H1 (cell line): Measurements from ENCODE around the gene NRXN3. TPM values are rescaled to one million over a fixed set of nuclear protein-coding genes. Genes with fewer than 3 reads are reported as not detected.
"Not testable (repeated sequence)": the region's sequence is repeated elsewhere in the genome, so short reads cannot be mapped to it uniquely, and the experiment has no call there.

Experiments used
- CTCF ChIA-PET: fragments of 300-600 bp; sonication (Branson Sonifier 250); formaldehyde crosslinking; loops from one replicate; lab custom pipeline; 2021; ENCODE audit not compliant: partially characterized antibody; lab: Charles Lee
- POLR2A ChIA-PET: fragments of 300-600 bp; sonication (Branson Sonifier 250); formaldehyde crosslinking; loops from one replicate; lab custom pipeline; 2021; ENCODE audit warnings: inconsistent platforms; ENCODE audit not compliant: partially characterized antibody; lab: Charles Lee
- DNase-seq, 2 experiments: peaks; one replicate each; pipeline versions ENCODE4 v3.0.0 to v3.0.0-alpha.2; 2010 to 2022; ENCODE audit warnings: low spot score in 2 of 2, low read depth in 1 of 2, mixed read lengths in 1 of 2
- FAIRE-seq: peaks from 2 replicates; lab custom pipeline; 2011; peaks lifted over from hg19 to GRCh38; lab: Jason Lieb, UNC
- H2AFZ ChIP-seq: 2 replicates; pipeline ENCODE4 v1.8.1; 2012; ENCODE audit warnings: low read length, inconsistent platforms
- H2AK5ac ChIP-seq: 2 replicates; pipeline ENCODE4 v1.6.1; 2013; ENCODE audit warnings: low read depth, low read length
- H2BK120ac ChIP-seq: replicated peaks from 2 replicates; pipeline ENCODE3; 2013; ENCODE audit warnings: low read depth, low read length, inconsistent platforms
- H2BK12ac ChIP-seq: 2 replicates; pipeline ENCODE4 v1.6.1; 2013; ENCODE audit warnings: low read depth, low read length
- H2BK15ac ChIP-seq: 2 replicates; pipeline ENCODE4 v1.6.1; 2013; ENCODE audit warnings: low read length
- H2BK20ac ChIP-seq: 2 replicates; pipeline ENCODE4 v1.6.1; 2013; ENCODE audit warnings: low read length
- H2BK5ac ChIP-seq: 2 replicates; pipeline ENCODE4 v1.6.1; 2013; ENCODE audit warnings: low read depth, low read length
- H3K14ac ChIP-seq: 2 replicates; pipeline ENCODE4 v1.6.1; 2013; ENCODE audit warnings: inconsistent platforms; ENCODE audit not compliant: insufficient read length
- H3K18ac ChIP-seq: 2 replicates; pipeline ENCODE4 v1.6.1; 2013; ENCODE audit warnings: low read length; ENCODE audit errors: extremely low read depth
- H3K23ac ChIP-seq: 2 replicates; pipeline ENCODE4 v1.6.1; 2013; ENCODE audit warnings: inconsistent platforms; ENCODE audit not compliant: insufficient read length
- H3K23me2 ChIP-seq: 2 replicates; pipeline ENCODE4 v1.6.1; 2013; ENCODE audit warnings: low read depth, low read length
- H3K27ac ChIP-seq: 2 replicates; pipeline ENCODE4 v1.6.1; 2011; ENCODE audit warnings: low read depth, low read length, inconsistent platforms
- H3K27me3 ChIP-seq, 4 experiments: replicated peaks in 1 of 4; 1 replicate in 1 of 4; 2 replicates in 3 of 4; pipeline versions ENCODE4 v1.6.1 to v1.8.1; 2011 to 2013; ENCODE audit warnings: low read length in 3 of 4, mild to moderate bottlenecking in 3 of 4, inconsistent platforms in 2 of 4, mixed read lengths in 2 of 4, moderate library complexity in 1 of 4; ENCODE audit not compliant: control insufficient read depth in 3 of 4, insufficient read depth in 3 of 4; ENCODE audit errors: extremely low read depth in 1 of 4
- H3K36me3 ChIP-seq, 4 experiments: 2 replicates each; pipeline versions ENCODE4 v1.6.1 to v1.8.1; 2011 to 2013; ENCODE audit warnings: mild to moderate bottlenecking in 4 of 4, low read length in 3 of 4, moderate library complexity in 2 of 4, control low read depth in 1 of 4, inconsistent platforms in 1 of 4; ENCODE audit not compliant: insufficient read depth in 4 of 4, control insufficient read depth in 2 of 4
- H3K4ac ChIP-seq: replicated peaks from 2 replicates; pipeline ENCODE3; 2013; ENCODE audit warnings: low read length, low read depth, mixed read lengths, inconsistent platforms; ENCODE audit not compliant: insufficient read length
- H3K4me1 ChIP-seq, 4 experiments: replicated peaks in 1 of 4; 1 replicate in 1 of 4; 2 replicates in 3 of 4; pipeline versions ENCODE4 v1.6.1 to v1.8.1; 2011 to 2013; ENCODE audit warnings: low read length in 3 of 4, inconsistent platforms in 2 of 4, mixed read lengths in 1 of 4; ENCODE audit not compliant: insufficient read depth in 4 of 4, control insufficient read depth in 3 of 4
- H3K4me2 ChIP-seq, 2 experiments: 2 replicates each; pipeline versions ENCODE4 v1.6.1 to v1.8.1; 2011 to 2013; ENCODE audit warnings: low read depth in 2 of 2, low read length in 2 of 2, control low read depth in 1 of 2, inconsistent platforms in 1 of 2, mild to moderate bottlenecking in 1 of 2; ENCODE audit not compliant: insufficient read depth in 1 of 2
- H3K4me3 ChIP-seq, 4 experiments: fragments of 200-600, 300-600 bp in 1 of 4; sonication (generic), shearing (Covaris generic), sonication (Bioruptor Twin) in 1 of 4; 2 replicates each; pipeline versions ENCODE4 v1.5.1 to v1.8.1; 2011 to 2016; ENCODE audit warnings: low read length in 4 of 4, low read depth in 3 of 4, control low read depth in 2 of 4, inconsistent platforms in 2 of 4, mild to moderate bottlenecking in 2 of 4, mixed read lengths in 1 of 4, moderate library complexity in 1 of 4; ENCODE audit not compliant: insufficient read depth in 2 of 4; ENCODE audit errors: extremely low read depth in 1 of 4
- H3K56ac ChIP-seq: replicated peaks from 2 replicates; pipeline ENCODE3; 2013; ENCODE audit warnings: low read depth, mild to moderate bottlenecking, mixed read lengths, low read length, inconsistent platforms; ENCODE audit not compliant: insufficient read length
- H3K79me1 ChIP-seq: 2 replicates; pipeline ENCODE4 v1.6.1; 2013; ENCODE audit warnings: low read depth, low read length, control low read depth
- H3K79me2 ChIP-seq, 2 experiments: 2 replicates each; pipeline versions ENCODE4 v1.6.1 to v1.8.1; 2012 to 2013; ENCODE audit warnings: low read length in 2 of 2, mild to moderate bottlenecking in 2 of 2, inconsistent platforms in 1 of 2; ENCODE audit not compliant: insufficient read depth in 2 of 2, control insufficient read depth in 1 of 2
- H3K9ac ChIP-seq, 4 experiments: replicated peaks in 1 of 4; 1 replicate in 1 of 4; 2 replicates in 3 of 4; pipeline versions ENCODE4 v1.6.1 to v1.8.1; 2011 to 2013; ENCODE audit warnings: low read depth in 3 of 4, low read length in 3 of 4, control low read depth in 2 of 4, mild to moderate bottlenecking in 2 of 4, moderate library complexity in 2 of 4, inconsistent platforms in 1 of 4; ENCODE audit errors: extremely low read depth in 1 of 4
- H3K9me3 ChIP-seq, 2 experiments: 2 replicates each; pipeline versions ENCODE4 v1.6.1 to v1.8.1; 2012 to 2013; ENCODE audit warnings: mild to moderate bottlenecking in 2 of 2, moderate library complexity in 2 of 2, control low read depth in 1 of 2, inconsistent platforms in 1 of 2, low read depth in 1 of 2, low read length in 1 of 2, mixed read lengths in 1 of 2; ENCODE audit not compliant: insufficient read depth in 2 of 2
- H4K20me1 ChIP-seq, 2 experiments: replicated peaks in 1 of 2; 2 replicates each; pipeline versions ENCODE3 to v1.8.1; 2011 to 2013; ENCODE audit warnings: inconsistent platforms in 2 of 2, low read length in 2 of 2, mild to moderate bottlenecking in 1 of 2; ENCODE audit not compliant: insufficient read depth in 2 of 2, control insufficient read depth in 1 of 2
- H4K5ac ChIP-seq: 2 replicates; pipeline ENCODE4 v1.6.1; 2013; ENCODE audit warnings: low read length, low read depth, mixed read lengths, inconsistent platforms; ENCODE audit not compliant: insufficient read length
- H4K8ac ChIP-seq: 2 replicates; pipeline ENCODE4 v1.8.0; 2013; ENCODE audit warnings: mild to moderate bottlenecking, moderate library complexity, low read length, inconsistent platforms; ENCODE audit not compliant: insufficient read depth; ENCODE audit errors: extremely low read depth
- H4K91ac ChIP-seq: replicated peaks from 2 replicates; pipeline ENCODE3; 2013; ENCODE audit warnings: low read length, mixed read lengths, inconsistent platforms; ENCODE audit not compliant: insufficient read length
- WGBS, 2 experiments: shearing (Covaris generic) in 1 of 2; methylation state at CpG; one replicate each; pipeline versions ENCODE4 v1.1.6 to v1.1.7; 2013 to 2015; ENCODE audit warnings: low lambda C conversion rate in 2 of 2, mixed read lengths in 2 of 2, inconsistent platforms in 1 of 2, low coverage in 1 of 2, missing lambda C conversion rate in 1 of 2; ENCODE audit not compliant: insufficient replicate concordance in 2 of 2, insufficient coverage in 1 of 2, insufficient read length in 1 of 2; ENCODE audit errors: extremely low coverage in 1 of 2, missing lambda C conversion rate in 1 of 2; 5-methylcytosine and 5-hydroxymethylcytosine counted together
- polyA plus RNA-seq, 7 experiments: library from polyadenylated mRNA; depleted of rRNA in 3 of 7; stranded (reverse) in 5 of 7; unstranded in 2 of 7; fragments of >200 nt in 5 of 7; fragments of 200-250 nt in 2 of 7; gene quantifications; 1 replicate in 5 of 7; 2 replicates in 1 of 7; 4 replicates in 1 of 7; pipeline versions ENCODE4 v1.2.1 to v1.2.3, GENCODE V29; 2011 to 2013; ENCODE audit warnings: missing spikeins in 2 of 7, mixed read lengths in 2 of 7
- total RNA-seq: library from RNA; stranded (reverse); fragmentation: NEBNext Ultra II Directional; extraction: Animal tissue kit (Norgen Biotek cat#: 25700); gene quantifications from 2 replicates; pipeline ENCODE4 v1.2.1, GENCODE V29; 2021

NRXN3 gene
- total and polyA plus RNA-seq, 2 of the 8 experiments (the other 6 are each of a cell fraction or from before 2014, with no cell fraction given), result 2.6 to 4.1 TPM

GRCh38 chr14:78487573-78487972 lies 317.4 kb downstream of the NRXN3 start:
- H3K18ac ChIP-seq, H3K4ac ChIP-seq, H3K9me3 ChIP-seq, H3K27me3 ChIP-seq, DNase-seq, H3K4me1 ChIP-seq, H4K20me1 ChIP-seq, H2BK15ac ChIP-seq, H3K4me2 ChIP-seq, H3K79me2 ChIP-seq, H3K23me2 ChIP-seq, H4K91ac ChIP-seq, H2BK12ac ChIP-seq, H3K23ac ChIP-seq, FAIRE-seq, H2BK20ac ChIP-seq, H3K56ac ChIP-seq, H2BK120ac ChIP-seq, H4K8ac ChIP-seq, H2BK5ac ChIP-seq, H3K9ac ChIP-seq, H3K27ac ChIP-seq, H3K14ac ChIP-seq, H3K79me1 ChIP-seq, H3K4me3 ChIP-seq, POLR2A ChIA-PET, H2AK5ac ChIP-seq, H2AFZ ChIP-seq, H4K5ac ChIP-seq, H3K36me3 ChIP-seq: not testable (repeated sequence)
- WGBS, 2 experiments, result 78% methylated on average over 2 of the region's 2 CpGs; no CpG with 5 or more reads in 1 of the 2 experiments
- CTCF ChIA-PET, result interaction anchor here (1.3 to 1.5 kb wide), 3 partner anchors 39 to 108 kb away, joined by 3 to 4 read pairs (median 3); no protein-coding TSS in a partner anchor
